Testis (tissue), 3 donors: ENCODE measurements around the gene SNX32. TPM values are rescaled to one million over a fixed set of nuclear protein-coding genes. Genes with fewer than 3 reads are reported as not detected.

Experiments
- DNase-seq: peaks from one replicate; pipeline ENCODE4 v3.0.0-alpha.2; 2019
- H3K27ac ChIP-seq, 2 donors: fragments of 200-600 bp; sonication (generic); one replicate each; pipeline ENCODE4 v1.5.1; 2019
- H3K27me3 ChIP-seq: fragments of 200-600 bp; sonication (generic); one replicate; pipeline ENCODE4 v1.5.1; 2019
- H3K36me3 ChIP-seq: fragments of 200-600 bp; sonication (generic); one replicate; pipeline ENCODE4 v1.5.1; 2017; ENCODE audit warnings: low read depth; ENCODE audit errors: missing control alignments
- H3K4me1 ChIP-seq: fragments of 200-600 bp; sonication (generic); one replicate; pipeline ENCODE4 v1.5.1; 2019
- H3K4me3 ChIP-seq, 2 donors: fragments of 200-600 bp; sonication (generic); one replicate each; pipeline ENCODE4 v1.5.1; 2017 to 2019
- H3K9me3 ChIP-seq: fragments of 200-600 bp; sonication (generic); one replicate; pipeline ENCODE4 v1.5.1; 2017
- POLR2A ChIP-seq: fragments of 450-650 bp; IDR thresholded peaks from one replicate; pipeline ENCODE4 v1.6.1; 2017; ENCODE audit warnings: antibody characterized with exemption, mild to moderate bottlenecking, moderate library complexity
- WGBS, 2 donors: methylation state at CpG; one replicate each; pipeline ENCODE4 v1.1.5; 2018; 5-methylcytosine and 5-hydroxymethylcytosine counted together
- intact Hi-C: fragments of 100-400 bp; cut with DNase I; formaldehyde crosslinking; loops from one replicate; pipeline ENCODE4 v1.15.1; 2023; ENCODE audit warnings: low total_unique reads
- polyA plus RNA-seq: library from polyadenylated mRNA; stranded (reverse); fragments of 350-450 nt; fragmentation: Illumina TruSeq; extraction: RNeasy Lipid Tissue Mini Kit (QIAGEN cat#74804); gene quantifications from one replicate; pipeline ENCODE4 v1.2.3, GENCODE V29; 2014; ENCODE audit warnings: low read depth, low replicate concordance; ENCODE audit not compliant: insufficient read depth
- total RNA-seq, 2 donors: library from RNA; depleted of rRNA; stranded (reverse); fragments of >200 nt; gene quantifications; one replicate each; pipeline ENCODE4 v1.2.3, GENCODE V29; 2016
- TF ChIP-seq, protein P1 (sequence below), 3 experiments: fragments of 450-650 bp in 2 of 3; fragments of 200-600 bp in 1 of 3; sonication (generic) in 1 of 3; IDR thresholded peaks; one replicate each; pipeline ENCODE4 v1.5.1; 2016 to 2019; ENCODE audit warnings: antibody characterized with exemption in 3 of 3, mild to moderate bottlenecking in 2 of 3, moderate library complexity in 1 of 3

SNX32 gene
- total and polyA plus RNA-seq, 3 donors from 2014 or later: 3.2 to 4.9 (median 4.0) TPM

DNA sequence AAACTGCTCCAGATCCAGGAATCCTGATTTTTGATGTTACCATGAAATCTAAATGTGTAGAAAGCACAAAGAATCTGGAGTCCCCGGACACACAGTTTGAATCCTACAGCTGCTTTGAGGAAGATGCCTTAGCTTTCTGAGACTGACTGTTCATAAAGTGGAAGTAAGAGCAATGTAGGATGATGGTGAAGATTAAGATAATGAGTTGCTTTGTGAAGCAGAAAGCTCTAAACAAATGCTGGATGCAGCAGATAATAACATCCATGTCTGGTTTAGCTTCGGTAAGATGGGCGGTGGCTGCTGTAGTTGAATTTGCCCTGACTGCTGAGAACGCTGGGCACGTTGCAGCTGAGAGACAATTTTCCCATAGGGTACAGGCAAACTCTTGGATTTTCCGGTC, 26.8 kb upstream of the SNX32 start:
- intact Hi-C loops: no loop called here
- no peak for TF ChIP-seq POLR2A
- TF ChIP-seq, protein P1, sequence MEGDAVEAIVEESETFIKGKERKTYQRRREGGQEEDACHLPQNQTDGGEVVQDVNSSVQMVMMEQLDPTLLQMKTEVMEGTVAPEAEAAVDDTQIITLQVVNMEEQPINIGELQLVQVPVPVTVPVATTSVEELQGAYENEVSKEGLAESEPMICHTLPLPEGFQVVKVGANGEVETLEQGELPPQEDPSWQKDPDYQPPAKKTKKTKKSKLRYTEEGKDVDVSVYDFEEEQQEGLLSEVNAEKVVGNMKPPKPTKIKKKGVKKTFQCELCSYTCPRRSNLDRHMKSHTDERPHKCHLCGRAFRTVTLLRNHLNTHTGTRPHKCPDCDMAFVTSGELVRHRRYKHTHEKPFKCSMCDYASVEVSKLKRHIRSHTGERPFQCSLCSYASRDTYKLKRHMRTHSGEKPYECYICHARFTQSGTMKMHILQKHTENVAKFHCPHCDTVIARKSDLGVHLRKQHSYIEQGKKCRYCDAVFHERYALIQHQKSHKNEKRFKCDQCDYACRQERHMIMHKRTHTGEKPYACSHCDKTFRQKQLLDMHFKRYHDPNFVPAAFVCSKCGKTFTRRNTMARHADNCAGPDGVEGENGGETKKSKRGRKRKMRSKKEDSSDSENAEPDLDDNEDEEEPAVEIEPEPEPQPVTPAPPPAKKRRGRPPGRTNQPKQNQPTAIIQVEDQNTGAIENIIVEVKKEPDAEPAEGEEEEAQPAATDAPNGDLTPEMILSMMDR (IDR thresholded peaks at IDR 0.05): no peak
- no peak overlapping the region for H3K4me3 ChIP-seq
- 77 to 78% methylated on average over 6 of the region's 6 CpGs for WGBS, 2 donors
- H3K27ac ChIP-seq: no peak overlapping the region
- no peaks in the 10 kb centered on the region for H3K27me3 ChIP-seq
- H3K9me3 ChIP-seq: no peaks in the 10 kb centered on the region
- H3K36me3 ChIP-seq: no peaks in the 10 kb centered on the region
- no peaks in the 10 kb centered on the region for H3K4me1 ChIP-seq
- no peak for DNase-seq

DNA sequence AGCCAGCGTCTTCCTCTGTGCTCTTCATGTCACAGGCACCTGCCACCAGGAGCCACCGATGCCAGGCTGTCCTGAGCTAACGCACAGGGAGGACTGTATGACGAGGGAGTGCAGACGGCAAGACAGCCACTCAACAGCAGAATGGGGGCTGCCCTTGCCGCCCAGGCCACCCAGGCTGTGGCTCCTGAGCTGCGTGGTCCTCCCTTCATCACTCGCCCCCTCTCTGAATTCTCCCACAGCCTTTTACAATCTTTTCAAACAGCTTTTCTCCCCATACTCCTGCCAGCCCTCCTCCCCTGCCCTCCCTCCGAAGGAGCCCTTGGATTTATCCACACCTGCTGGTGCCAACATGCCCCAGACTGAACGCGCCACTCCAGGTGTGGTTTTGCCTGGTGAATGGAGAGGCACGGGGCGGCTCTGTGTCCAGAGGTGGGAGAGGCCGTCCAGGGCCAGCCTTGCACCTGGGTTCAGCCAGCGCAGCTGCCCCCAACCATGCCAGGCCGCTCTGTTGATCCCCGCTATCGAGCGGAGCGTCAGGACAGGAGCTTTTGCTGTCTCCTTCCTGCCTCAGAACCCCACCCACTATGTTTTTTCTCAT, 24.9 kb upstream of the SNX32 start:
- DNase-seq: no peak
- Histone ChIP-seq H3K9me3 (no peaks in the 10 kb centered on the region), H3K27ac (no peak overlapping the region), H3K27me3 (no peaks in the 10 kb centered on the region), H3K4me3 (no peak overlapping the region), H3K4me1 (no peaks in the 10 kb centered on the region), H3K36me3 (no peaks in the 10 kb centered on the region)
- WGBS, 2 donors: 80 to 83% methylated on average over 19 to 20 of the region's 20 CpGs
- intact Hi-C loops: no loop called here
- TF ChIP-seq, protein P1 (IDR thresholded peaks at IDR 0.05): no peak
- TF ChIP-seq POLR2A: no peak

- Histone ChIP-seq H3K27me3 (no peaks in the 10 kb centered on the region), H3K36me3 (no peaks in the 10 kb centered on the region), H3K4me3 (no peak overlapping the region), H3K4me1 (no peaks in the 10 kb centered on the region), H3K27ac (no peak overlapping the region), H3K9me3 (no peaks in the 10 kb centered on the region)
- WGBS, 2 donors: 82 to 84% methylated on average over 9 of the region's 9 CpGs
- no peak for DNase-seq
- no peak for TF ChIP-seq POLR2A
- TF ChIP-seq, protein P1 (IDR thresholded peaks at IDR 0.05): no peak
- intact Hi-C loops: no loop called here
Observed at GRCh38 chr11:65809496-65809895, 24.3 kb upstream of the SNX32 start.

DNA sequence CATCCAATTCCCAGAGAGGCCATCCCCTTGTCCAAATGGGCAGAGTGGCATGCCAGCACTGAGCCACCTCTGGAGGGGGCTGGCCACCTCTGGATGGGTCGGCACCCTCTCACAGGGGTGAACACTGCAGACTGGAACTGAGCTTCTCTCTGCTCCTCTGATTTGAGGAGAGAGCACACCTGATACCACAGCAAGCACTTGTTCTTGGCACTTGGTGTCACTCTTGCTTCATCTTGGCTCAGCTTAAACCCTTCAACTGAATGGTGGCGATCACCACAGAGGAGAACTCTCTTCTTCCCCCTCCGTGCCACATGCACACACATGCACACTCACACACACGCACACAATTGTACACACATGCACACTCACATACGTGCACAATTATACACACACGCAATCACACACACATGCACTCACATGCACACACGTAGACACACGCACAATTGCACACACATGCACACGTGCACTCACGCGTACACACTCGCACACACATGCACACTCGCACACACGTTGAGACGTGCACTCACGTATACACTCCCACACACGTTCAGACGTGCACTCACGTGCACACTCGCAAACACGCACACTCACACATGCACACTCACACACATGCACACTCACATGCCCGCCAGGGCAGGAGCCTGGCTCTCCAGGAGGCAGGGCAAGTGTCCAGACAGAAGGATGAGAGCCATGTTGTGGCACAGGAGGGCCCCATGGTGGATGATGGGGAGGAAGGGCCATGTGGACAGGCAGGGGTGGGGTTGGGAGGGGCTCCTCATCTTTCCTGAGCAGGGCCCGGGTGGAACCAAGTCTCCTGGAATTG, 23.5 kb upstream of the SNX32 start:
- H3K27me3 ChIP-seq: no peaks in the 10 kb centered on the region
- no peaks in the 10 kb centered on the region for H3K36me3 ChIP-seq
- H3K9me3 ChIP-seq: no peaks in the 10 kb centered on the region
- no peak overlapping the region for H3K4me3 ChIP-seq
- TF ChIP-seq, protein P1 (IDR thresholded peaks at IDR 0.05): no peak
- TF ChIP-seq POLR2A: no peak
- no peak for DNase-seq
- no peak overlapping the region for H3K27ac ChIP-seq
- 61 to 69% methylated on average over 23 of the region's 23 CpGs for WGBS, 2 donors
- intact Hi-C loops: no loop called here
- no peaks in the 10 kb centered on the region for H3K4me1 ChIP-seq
